Activated naive CD4-positive, alpha-beta T cell treated with anti-CD3 and anti-CD28 coated beads, Interleukin-2, amount 50 U/mL, for 72 hours (primary cell): Measurements from ENCODE around the gene QPCTL. TPM values are rescaled to one million over a fixed set of nuclear protein-coding genes. Genes with fewer than 3 reads are reported as not detected.
A peak's percentile ranks its signal among the peaks of the same experiment; 100 is the strongest.

Experiments
- ATAC-seq, 2 donors: fragments of 150-1000 bp; cut with Tn5 transposase; 2 replicates each; pipeline ENCODE4 v1.10.0; 2021; ENCODE audit warnings: mild to moderate bottlenecking in 2 of 2, moderate library complexity in 2 of 2
- DNase-seq, 2 donors: peaks; one replicate each; pipeline ENCODE4 v3.0.0; 2021 to 2022; ENCODE audit warnings: low spot score in 2 of 2
- H3K27ac Mint-ChIP-seq, 2 donors: one replicate each; pipeline ENCODE4 v1.8.0; 2022; ENCODE audit warnings: mild to moderate bottlenecking in 2 of 2, mixed read lengths in 2 of 2
- H3K36me3 Mint-ChIP-seq, 2 donors: one replicate each; pipeline ENCODE4 v1.8.0; 2022; ENCODE audit warnings: mixed read lengths in 2 of 2
- H3K9me3 Mint-ChIP-seq, 2 donors: one replicate each; pipeline ENCODE4 v1.8.0; 2022; ENCODE audit warnings: mixed read lengths in 2 of 2
- total RNA-seq, 2 donors: library from RNA; stranded (reverse); gene quantifications; one replicate each; pipeline ENCODE4 v1.2.3, GENCODE V29; 2022

Gene QPCTL
- 10 to 100 TPM; 21.0 to 30.6 TPM for total RNA-seq

DNA sequence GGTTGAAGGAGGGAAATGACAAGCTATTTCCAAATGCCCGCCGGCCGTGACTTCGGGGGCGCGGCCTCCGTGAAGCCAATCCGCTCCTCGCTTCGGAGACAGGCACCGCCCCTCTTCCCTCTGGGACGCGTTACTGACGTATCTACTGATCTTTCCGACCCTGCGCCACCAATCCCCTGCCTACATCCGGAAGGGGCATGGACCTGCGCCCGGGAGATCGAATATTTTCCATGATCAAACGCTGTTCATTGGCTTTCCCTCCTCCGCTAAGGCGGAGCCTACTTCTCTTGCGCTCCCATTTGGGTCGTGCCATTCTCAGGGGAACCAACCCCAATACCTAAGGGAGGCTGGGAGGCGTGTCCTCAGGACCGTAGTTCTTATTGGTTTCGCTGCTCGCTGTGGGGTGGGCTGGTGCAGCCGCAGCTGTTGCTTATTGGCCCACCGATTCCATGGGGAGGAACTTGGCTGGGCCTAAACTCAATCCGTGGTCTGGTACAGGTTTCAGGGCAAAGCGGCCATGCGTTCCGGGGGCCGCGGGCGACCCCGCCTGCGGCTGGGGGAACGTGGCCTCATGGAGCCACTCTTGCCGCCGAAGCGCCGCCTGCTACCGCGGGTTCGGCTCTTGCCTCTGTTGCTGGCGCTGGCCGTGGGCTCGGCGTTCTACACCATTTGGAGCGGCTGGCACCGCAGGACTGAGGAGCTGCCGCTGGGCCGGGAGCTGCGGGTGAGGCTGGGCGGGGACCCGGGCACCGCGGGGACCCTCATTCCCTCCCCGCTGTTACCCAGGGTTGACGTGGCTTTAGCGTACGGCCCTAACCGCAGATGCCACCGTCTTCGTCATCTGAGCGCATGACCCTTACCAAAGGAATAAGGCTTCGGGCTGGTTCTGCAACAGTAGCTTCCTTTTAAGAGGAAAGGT, at the start of gene QPCTL:
Gene QPCTL (plus strand): TSS at position 480 of the 919 bp plus-strand sequence. CDS start 38 bp downstream, at position 518.
- H3K9me3 Mint-ChIP-seq, result no peaks in the 10 kb centered on the region
- H3K27ac Mint-ChIP-seq, result peak within 1 kb of the TSS; percentile 96 to 100
- peaks cover 20 to 23% of the 10 kb centered on the region in 2 donors for H3K36me3 Mint-ChIP-seq
- DNase-seq (peak; percentile 94 to 99), ATAC-seq (peak; percentile 88 to 94)

DNA sequence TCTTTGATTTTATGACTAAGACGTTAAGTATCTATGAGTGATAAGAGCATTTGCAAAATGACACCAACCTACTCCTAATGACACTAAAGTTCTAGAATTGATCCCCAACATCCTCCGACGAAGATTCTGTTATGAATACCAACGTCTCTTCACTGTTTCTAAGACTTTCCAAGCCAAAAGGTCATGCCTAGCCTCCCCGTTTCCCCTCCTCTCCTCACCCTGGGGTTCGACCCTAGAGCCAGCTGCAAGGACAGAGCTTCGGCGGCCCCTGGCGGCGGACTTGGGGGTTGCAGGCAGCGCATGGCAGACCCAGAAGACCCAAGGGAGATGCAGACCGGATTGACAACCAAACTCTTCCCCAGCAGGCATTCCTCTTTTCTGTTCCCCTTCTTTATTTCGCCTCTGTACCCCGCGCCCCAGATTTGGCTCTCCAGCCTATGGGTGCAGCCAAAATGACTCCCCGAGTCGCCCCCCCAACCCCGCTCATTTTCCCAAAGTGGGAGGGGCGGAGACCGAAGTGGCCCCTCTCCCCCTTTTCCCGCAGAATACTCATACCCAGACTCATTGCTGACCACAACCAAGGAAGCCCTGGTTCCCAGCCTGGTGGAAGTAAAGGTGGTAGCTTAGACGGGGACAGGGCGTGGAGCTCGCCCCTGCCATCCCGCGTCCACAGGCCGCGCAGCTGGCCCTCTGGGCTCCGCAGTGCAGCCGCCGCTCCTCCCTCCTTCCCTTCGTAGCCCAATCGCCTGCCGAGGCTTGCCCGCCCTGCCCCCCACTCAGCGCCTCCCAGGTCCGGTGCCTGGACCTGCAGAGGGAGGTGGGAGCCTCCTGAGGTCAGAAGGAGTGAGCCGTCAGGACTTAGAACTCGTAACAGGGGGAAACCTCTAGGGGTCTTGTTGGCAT, 49.2 kb upstream of the QPCTL start:
- peaks cover 0 to 7% of the 10 kb centered on the region in 2 donors for H3K9me3 Mint-ChIP-seq
- peak overlapping the region; percentile 95 to 97 for H3K27ac Mint-ChIP-seq
- peaks cover 22 to 23% of the 10 kb centered on the region in 2 donors for H3K36me3 Mint-ChIP-seq
- ATAC-seq, result peak; percentile 56 to 70
- peak; percentile 94 to 99 for DNase-seq

DNA sequence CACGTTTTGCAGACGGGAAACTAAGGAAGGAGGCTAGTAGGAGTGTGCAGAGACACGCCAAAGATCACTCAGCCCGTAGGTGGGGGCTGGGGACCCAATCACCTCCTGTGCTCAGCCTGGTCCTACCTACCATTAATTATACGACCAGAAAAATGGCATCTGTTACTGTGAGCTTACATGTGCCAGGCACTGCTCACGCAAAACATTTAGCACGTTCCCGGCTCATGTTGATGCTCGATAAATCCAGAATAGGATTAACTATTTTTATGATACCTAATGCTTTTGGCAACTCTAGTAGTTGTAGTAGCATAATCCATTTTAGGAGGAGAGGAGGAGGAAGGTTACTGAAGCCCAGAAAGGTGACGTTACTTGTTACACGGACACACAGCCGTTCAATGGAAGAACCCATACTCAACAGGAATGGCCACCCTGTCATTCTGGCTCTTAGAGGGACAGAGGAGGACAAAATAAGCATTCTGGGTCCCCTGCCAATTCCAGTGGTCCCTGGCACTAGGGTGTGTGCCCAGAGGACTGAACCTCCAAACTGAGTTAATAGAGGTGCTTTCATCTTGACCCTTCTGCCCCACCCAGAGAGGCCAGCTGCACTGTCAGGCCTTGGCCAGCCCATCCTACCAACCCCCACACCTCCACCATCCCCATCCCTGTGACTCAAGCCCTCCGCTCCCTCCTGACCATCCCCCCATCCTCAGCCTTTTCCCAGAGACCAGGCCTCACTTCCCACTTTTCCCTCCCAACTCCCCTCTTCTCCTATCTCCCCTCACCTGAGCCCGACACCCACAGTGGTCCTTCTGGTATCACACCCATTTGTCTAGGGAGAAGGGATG, 48.3 kb upstream of the QPCTL start:
- DNase-seq, result no peak
- H3K36me3 Mint-ChIP-seq, result peaks cover 13 to 14% of the 10 kb centered on the region in 2 donors
- H3K27ac Mint-ChIP-seq, result peak overlapping the region; percentile 65 to 97
- ATAC-seq, result no peak
- peaks cover 0 to 7% of the 10 kb centered on the region in 2 donors for H3K9me3 Mint-ChIP-seq

DNA sequence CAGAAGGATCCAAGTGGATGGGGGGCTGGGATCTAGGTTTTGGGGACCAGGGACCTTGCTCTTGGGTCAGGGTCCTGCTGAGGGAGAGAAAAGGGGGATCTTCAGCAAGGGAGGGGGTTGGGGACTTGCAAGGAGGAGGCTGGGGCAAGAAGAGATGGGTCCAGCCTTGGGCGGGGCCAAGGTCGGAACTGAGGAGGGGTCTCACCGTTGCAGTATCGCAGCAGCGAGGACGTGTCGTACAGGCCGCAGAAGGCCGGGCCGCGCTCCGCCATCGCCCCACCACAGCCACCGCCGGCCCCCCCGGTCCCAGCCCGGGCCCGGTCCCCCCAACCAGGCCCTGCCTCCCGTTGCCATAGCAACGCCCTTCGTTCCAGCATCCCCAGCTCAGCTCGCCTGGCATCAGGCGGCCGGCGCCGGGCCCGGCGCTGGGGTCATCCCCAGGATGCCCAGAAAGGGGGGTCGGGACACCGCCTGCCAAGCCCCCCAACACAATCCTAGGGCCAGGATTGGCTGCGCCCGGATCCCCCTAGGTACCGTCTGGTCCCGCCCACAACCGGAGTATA, 47.3 kb upstream of the QPCTL start:
- H3K36me3 Mint-ChIP-seq, result peaks cover 13 to 14% of the 10 kb centered on the region in 2 donors
- peak overlapping the region in 1 of 2 donors; percentile 83 for H3K27ac Mint-ChIP-seq
- DNase-seq, result no peak
- H3K9me3 Mint-ChIP-seq, result peaks cover 0 to 7% of the 10 kb centered on the region in 2 donors
- no peak for ATAC-seq

GRCh38 chr19:45645631-45646344, 46.7 kb upstream of the QPCTL start:
- H3K27ac Mint-ChIP-seq, result peak overlapping the region; percentile 82 to 83

GRCh38 chr19:45646345-45646698, 46.1 kb upstream of the QPCTL start:
- ATAC-seq, result no peak

More at GRCh38 chr19:45645631-45646344, 46.7 kb upstream of the QPCTL start:
- ATAC-seq, result peak; percentile 32 to 51
- Mint-ChIP-seq H3K9me3 (peaks cover 0 to 6% of the 10 kb centered on the region in 2 donors), H3K36me3 (peaks cover 10% of the 10 kb centered on the region in 2 donors)
- DNase-seq, result peak; percentile 83 to 85

DNA sequence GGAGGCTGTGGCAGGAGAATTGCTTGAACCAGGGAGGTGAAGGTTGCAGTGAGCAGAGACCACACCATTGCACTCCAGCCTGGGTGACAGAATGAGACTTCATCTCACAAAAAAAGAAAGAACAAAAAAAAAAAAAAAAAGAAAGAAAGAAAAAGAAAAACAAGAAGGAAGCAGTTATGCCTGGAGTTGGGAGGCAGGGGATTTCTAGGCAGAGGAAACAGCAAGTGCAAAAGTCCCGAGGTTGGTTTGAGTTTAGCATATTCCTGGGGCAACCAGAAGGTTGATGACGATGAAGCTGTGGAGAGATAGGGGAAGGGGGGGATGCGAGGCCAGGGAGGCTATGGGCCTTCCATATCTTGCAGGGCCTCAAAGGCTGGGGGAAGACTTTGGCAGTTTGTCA, 41.7 kb upstream of the QPCTL start:
- DNase-seq, result no peak
- Mint-ChIP-seq H3K27ac (no peak overlapping the region), H3K36me3 (no peaks in the 10 kb centered on the region), H3K9me3 (no peaks in the 10 kb centered on the region)
- ATAC-seq, result no peak

More at GRCh38 chr19:45646345-45646698, 46.1 kb upstream of the QPCTL start:
- Mint-ChIP-seq H3K36me3 (peaks cover 4 to 5% of the 10 kb centered on the region in 2 donors), H3K27ac (peak overlapping the region; percentile 82 to 83), H3K9me3 (peaks cover 0 to under 1% of the 10 kb centered on the region in 2 donors)
- DNase-seq, result no peak

GRCh38 chr19:45653634-45654033, 38.8 kb upstream of the QPCTL start:
- H3K27ac Mint-ChIP-seq, result no peak overlapping the region
- no peak for DNase-seq
- H3K9me3 Mint-ChIP-seq, result no peaks in the 10 kb centered on the region
- H3K36me3 Mint-ChIP-seq, result no peaks in the 10 kb centered on the region
- ATAC-seq, result no peak

- Mint-ChIP-seq H3K36me3 (no peaks in the 10 kb centered on the region), H3K27ac (no peak overlapping the region)
These were observed 37.4 kb upstream of the QPCTL start for GRCh38 chr19:45655073-45655472.

GRCh38 chr19:45657520-45658167, 34.8 kb upstream of the QPCTL start:
- DNase-seq (no peak), ATAC-seq (no peak)
- no peaks in the 10 kb centered on the region for H3K36me3 Mint-ChIP-seq
- no peak overlapping the region for H3K27ac Mint-ChIP-seq
- no peaks in the 10 kb centered on the region for H3K9me3 Mint-ChIP-seq

More at GRCh38 chr19:45655073-45655472, 37.4 kb upstream of the QPCTL start:
- no peaks in the 10 kb centered on the region for H3K9me3 Mint-ChIP-seq
- DNase-seq (no peak), ATAC-seq (no peak)

DNA sequence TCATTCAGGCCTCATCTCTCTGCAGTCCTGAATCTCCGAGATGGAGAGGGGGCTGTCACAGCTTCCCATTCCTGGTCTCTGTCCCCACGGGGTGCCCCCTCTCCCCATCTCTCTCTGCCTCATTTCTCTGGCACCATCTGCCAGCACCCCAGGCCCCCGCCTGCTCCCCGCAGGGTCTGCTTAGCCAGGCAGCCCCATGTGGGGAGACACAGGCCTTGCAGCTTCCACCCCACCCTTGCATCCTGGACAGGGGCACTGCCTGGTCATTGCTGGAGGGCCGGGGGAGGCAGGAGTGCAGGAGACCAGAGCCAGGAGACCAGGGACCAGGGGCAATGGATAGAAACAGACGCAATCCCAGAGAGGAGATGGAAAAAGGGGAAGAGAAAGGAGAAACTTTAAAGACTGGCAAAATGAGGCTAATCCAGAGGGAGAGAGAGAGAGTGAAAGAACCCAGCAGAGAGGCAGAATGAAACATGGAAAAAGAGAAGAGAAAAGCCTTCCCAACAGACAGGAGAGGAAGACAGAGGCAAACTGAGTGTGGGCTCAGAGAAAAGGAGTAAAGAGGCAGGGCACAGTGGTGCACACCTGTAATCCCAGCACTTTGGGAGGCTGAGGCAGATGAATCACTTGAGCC, 33.3 kb upstream of the QPCTL start:
- Mint-ChIP-seq H3K9me3 (no peaks in the 10 kb centered on the region), H3K36me3 (no peaks in the 10 kb centered on the region), H3K27ac (peak overlapping the region; percentile 0 to 13)
- ATAC-seq (no peak), DNase-seq (no peak)

GRCh38 chr19:45660636-45661035, 31.8 kb upstream of the QPCTL start:
- ATAC-seq (no peak), DNase-seq (no peak)
- Mint-ChIP-seq H3K36me3 (no peaks in the 10 kb centered on the region), H3K9me3 (no peaks in the 10 kb centered on the region), H3K27ac (no peak overlapping the region)

DNA sequence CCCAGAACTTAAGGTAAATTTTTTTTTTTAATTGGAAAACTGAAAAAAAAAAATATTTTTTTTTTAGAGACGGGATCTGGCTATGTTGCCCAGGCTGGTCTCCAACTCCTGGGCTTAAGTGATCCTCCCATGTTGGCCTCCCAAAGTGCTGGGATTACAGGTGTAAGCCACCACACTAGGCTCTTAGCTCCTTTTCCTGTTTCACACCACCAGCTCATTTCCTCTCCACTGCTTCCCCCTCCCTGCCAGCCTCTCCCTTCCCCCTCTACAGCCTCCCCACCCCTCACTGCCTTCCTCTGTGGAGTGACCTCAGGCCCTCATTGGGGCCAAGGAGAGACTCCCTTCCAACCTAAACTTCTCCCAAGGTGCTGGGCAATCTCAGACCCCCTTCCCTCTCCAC, 28.7 kb upstream of the QPCTL start:
- Mint-ChIP-seq H3K27ac (no peak overlapping the region), H3K36me3 (no peaks in the 10 kb centered on the region)

GRCh38 chr19:45664575-45664974, 27.9 kb upstream of the QPCTL start:
- Mint-ChIP-seq H3K36me3 (no peaks in the 10 kb centered on the region), H3K27ac (no peak overlapping the region), H3K9me3 (no peaks in the 10 kb centered on the region)
- DNase-seq, result no peak
- no peak for ATAC-seq

More for the DNA sequence above, 28.7 kb upstream of the QPCTL start:
- ATAC-seq (no peak), DNase-seq (no peak)
- no peaks in the 10 kb centered on the region for H3K9me3 Mint-ChIP-seq
